NCI-H82 (cell line): ENCODE results near the gene TMEM150C.

Source experiments
- DNase-seq: peaks from one replicate; lab custom pipeline; 2025; lab: John Stamatoyannopoulos, UW

The TMEM150C gene

GRCh38 chr4:82561786-82562563 is at the start of gene TMEM150C:
Gene TMEM150C (minus strand): TSS chr4:82561988. CDS start chr4:82504657, 57,331 bp downstream.
- peak; percentile 46 for DNase-seq

GRCh38 chr4:82611527-82611926 is 49.7 kb upstream of the TMEM150C start:
- no peak for DNase-seq

GRCh38 chr4:82610041-82610440 is 48.3 kb upstream of the TMEM150C start:
- DNase-seq: no peak

GRCh38 chr4:82606622-82607021 is 44.8 kb upstream of the TMEM150C start:
- no peak for DNase-seq

GRCh38 chr4:82604522-82604921 is 42.7 kb upstream of the TMEM150C start:
- no peak for DNase-seq

- no peak for DNase-seq
These were observed 39.6 kb upstream of the TMEM150C start for GRCh38 chr4:82601242-82602015.

- DNase-seq: peak; percentile 31
These were observed 37.5 kb upstream of the TMEM150C start for GRCh38 chr4:82599336-82599735.

- no peak for DNase-seq
These were observed 32.7 kb upstream of the TMEM150C start for GRCh38 chr4:82594456-82594855.

- DNase-seq: no peak
These were observed 31.6 kb upstream of the TMEM150C start for GRCh38 chr4:82593411-82593810.

GRCh38 chr4:82592639-82593038 is 30.9 kb upstream of the TMEM150C start:
- no peak for DNase-seq

GRCh38 chr4:82591592-82591991 is 29.8 kb upstream of the TMEM150C start:
- no peak for DNase-seq

GRCh38 chr4:82589756-82590155 is 28.0 kb upstream of the TMEM150C start:
- no peak for DNase-seq

GRCh38 chr4:82588771-82589270 is 27.0 kb upstream of the TMEM150C start:
- DNase-seq: no peak

- peak; percentile 63 for DNase-seq
These were observed 26.2 kb upstream of the TMEM150C start for GRCh38 chr4:82587826-82588540.

- DNase-seq: peak; percentile 6
These were observed 24.1 kb upstream of the TMEM150C start for GRCh38 chr4:82585690-82586435.

- no peak for DNase-seq
These were observed 23.1 kb upstream of the TMEM150C start for GRCh38 chr4:82584931-82585330.

- DNase-seq: no peak
These were observed 22.3 kb upstream of the TMEM150C start for GRCh38 chr4:82583897-82584587.

GRCh38 chr4:82579932-82580331 is 18.1 kb upstream of the TMEM150C start:
- no peak for DNase-seq

- no peak for DNase-seq
These were observed 17.1 kb upstream of the TMEM150C start for GRCh38 chr4:82578935-82579334.

GRCh38 chr4:82577451-82577850 is 15.7 kb upstream of the TMEM150C start:
- DNase-seq: no peak

- DNase-seq: no peak
These were observed 7.9 kb upstream of the TMEM150C start for GRCh38 chr4:82569727-82570126.
